ENCODE measurements around the gene SYT17.

SYT17 gene

DNA sequence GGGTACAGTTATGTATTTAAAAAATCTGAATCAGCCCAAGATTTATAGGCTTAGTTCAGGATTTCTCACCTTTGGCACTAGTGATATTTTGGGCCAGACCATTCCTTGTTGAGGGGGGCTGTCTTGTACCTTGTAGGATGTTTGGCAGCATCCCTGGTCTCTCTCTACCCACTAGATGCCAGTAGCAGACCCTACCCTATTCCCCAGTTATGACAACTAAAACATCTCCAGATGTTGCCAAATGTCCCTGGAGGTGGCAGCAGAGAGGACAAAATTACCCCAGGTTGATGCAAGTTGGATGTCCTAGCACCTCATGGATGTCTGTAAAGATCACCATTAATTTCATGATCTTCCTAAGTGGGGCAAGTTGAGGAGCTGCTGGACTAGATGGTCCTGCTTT, 45.8 kb downstream of the SYT17 start:
- no peak for DNase-seq

DNA sequence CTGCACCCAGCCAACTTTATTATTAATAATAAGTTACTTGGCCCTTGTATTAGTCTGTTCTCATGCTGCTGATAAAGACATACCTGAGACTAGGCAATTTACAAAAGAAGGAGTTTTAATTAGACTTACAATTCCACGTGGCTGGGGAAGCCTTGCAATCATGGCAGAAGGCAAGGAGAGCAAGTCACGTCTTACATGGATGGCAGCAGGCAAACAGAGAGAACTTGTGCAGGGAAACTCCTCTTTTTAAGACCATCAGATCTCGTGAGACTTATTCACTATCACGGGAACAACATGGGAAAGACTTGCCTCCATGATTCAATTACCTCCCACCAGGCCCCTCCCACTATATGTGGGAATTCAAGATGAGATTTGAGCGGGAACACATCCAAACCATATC, 47.7 kb downstream of the SYT17 start:
- DNase-seq: no peak

DNA sequence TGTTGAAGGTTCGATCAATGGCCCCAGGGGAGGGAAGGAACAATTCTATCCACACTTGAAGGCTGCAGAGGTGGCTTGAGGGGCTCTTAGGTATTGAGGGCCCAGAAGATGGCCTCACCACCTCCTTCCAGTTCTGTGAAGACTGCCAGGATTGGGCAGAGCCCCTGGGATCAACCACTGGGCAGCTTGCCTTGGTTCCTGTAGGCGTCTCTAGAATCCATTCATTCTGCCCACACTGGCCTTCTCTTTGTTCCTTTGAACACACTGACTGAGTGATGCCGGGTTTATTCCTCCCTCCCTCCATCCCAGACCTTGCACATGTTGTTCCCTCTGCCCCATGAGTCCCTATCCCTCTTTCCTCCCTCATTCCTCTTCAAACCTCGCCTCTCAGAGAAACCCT, 50.5 kb downstream of the SYT17 start:
- peak in 2 of 56 donors; percentile 10 to 16 for DNase-seq

DNA sequence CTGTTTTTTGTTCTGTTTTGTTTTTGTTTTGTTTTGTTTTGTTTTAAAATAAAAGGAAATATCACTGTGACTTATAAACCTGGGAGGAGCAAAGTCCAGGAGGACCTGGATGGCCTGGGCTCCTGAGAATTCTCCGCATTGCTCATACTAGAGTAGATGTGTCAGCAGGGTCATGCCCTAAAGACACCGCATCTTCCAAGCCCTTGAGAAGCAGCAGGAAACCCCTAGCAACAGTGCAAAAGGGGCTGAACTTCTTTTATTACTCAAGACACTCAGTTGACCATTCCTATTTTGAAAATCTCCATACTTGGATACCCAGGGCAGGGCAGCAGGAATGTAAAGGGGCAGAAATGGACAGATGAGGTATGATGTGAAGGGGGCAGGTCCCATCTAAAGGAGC, 51.8 kb downstream of the SYT17 start:
- DNase-seq: no peak

DNA sequence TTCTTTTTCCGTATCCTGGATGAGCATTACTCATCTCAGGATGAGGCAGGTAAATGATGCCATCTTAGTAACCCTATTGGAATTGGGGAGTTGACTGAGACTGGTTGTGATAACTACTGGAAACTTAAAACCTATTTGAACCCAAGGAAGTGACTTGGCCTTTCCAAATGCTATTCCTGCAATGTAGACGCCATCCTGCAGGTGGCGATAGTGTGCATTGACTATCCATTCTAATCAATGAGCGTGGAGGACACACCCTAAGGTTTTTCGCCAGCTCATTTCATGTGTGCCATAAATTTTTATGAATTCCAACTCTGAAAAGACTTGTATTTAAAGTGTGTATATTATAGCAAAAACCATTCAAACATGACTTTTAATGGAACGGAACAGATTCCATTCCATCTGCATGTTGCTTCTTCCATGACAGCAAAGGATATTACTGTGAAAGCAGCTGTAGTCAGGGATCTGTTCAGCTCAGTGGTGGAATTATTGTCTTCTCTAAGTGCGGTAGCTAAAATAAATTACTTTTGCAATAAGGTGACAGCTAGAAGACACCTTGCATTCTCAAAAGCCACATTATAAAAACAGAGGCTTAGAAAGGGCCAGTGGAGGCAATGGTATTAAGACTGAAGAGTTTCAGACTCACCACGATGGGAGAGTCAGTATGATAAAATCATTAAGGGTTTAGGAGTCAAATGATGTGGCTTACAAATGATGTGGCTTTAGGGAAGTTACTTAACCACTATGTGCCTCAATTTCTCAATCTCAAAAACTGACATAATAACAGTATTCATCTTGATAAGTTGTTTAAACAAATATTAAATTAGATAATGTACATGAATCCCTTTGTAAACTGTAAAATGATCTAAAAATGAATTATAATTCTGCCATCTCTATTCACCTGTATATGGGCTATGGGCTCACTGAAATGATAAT, 55.5 kb downstream of the SYT17 start:
- DNase-seq: no peak

DNA sequence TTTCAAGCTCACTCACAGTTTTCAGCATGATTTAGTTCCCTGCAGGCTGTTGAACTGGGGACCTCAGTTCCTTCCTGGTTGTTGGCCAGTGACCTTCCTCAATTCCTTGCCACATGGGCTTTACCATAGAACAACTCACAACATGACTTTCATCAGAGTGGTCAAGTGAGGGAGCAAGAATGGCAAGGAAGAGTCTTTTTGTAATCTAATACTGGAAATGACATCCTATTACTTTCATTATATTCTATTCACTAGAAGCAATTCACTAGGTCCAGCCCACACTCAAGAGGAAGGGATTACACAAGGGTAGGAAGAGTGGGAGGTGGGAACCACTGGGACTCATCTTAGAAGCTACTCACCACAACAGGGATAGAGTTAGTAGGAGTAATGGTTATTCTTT, 57.6 kb downstream of the SYT17 start:
- no peak for DNase-seq

DNA sequence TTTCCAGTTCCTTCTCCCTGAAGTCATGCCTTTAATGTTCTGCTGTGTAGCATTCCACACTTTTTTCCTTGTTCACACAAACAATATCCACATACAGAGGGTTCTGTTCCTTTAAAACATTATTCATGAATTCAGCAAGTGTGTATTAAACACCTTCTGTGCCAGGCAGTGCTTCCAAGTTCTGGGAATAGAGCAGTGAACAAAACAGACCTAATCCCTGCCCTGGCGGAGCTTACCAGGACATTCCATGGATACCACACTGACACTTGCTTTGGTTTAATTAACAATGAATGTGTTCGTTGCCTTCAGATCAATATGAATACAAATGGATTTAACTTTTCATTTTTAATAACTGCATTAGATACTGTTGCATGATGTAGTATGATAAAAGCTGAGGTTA, 59.6 kb downstream of the SYT17 start:
- peak in 4 of 56 donors; percentile 4 to 15 (median 12) for DNase-seq

DNA sequence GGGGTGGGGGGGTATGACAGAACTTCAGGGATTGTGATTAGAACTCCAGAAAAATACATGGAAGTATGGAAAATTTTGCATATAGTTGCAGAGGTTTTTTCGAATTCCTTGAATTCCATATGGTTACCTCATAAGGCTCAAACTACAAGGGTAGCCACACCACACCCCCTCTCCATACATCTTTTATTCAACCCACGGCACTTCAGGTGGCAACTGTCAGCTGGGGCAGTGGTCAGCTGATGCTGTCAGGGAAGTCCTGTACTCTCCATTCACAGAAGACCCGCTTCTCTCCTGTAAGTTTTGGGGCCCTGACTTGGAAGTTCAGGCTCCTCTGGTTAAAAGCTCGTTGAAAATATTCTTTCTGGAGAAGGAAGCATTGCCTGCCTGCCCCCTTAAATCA, 60.0 kb downstream of the SYT17 start:
- no peak for DNase-seq

DNA sequence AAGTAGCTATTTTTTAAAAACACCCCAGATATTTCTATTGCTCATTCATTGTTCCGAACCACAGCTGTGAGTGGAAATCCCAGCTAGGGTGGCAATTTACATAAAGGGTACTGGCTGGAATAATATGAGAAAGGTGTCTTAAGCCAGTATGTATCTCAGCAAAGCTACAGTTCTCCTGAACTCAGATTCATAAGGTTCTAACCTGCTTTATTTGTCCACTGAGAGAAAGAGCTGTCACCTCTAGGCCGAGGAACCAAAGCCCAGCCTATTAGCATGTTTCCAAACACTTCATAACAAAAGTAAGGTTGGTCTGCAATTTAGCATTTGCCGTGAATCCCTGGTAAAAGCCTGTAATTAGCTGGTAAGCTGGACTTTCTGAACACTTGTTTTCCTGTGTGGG, 60.5 kb downstream of the SYT17 start:
- DNase-seq: no peak

DNA sequence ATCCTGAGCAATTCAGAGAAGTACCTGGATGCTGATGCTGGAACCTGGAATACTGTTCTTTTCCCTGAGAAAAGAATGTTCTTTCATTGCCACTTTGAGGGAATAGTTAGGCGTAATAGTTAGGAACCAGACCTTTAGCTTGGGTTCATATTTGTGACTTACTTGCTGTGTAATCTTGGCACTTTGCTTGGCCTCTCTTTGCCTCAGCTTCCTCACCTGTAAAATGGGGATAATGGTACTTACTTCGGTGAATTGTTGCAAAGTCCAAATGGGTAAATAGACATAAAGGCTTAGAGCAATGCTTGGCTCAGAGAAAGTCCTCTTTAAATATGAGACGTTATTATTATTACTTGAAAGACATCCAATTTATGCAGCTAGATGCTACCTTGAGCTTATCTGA, 62.5 kb downstream of the SYT17 start:
- DNase-seq: no peak

DNA sequence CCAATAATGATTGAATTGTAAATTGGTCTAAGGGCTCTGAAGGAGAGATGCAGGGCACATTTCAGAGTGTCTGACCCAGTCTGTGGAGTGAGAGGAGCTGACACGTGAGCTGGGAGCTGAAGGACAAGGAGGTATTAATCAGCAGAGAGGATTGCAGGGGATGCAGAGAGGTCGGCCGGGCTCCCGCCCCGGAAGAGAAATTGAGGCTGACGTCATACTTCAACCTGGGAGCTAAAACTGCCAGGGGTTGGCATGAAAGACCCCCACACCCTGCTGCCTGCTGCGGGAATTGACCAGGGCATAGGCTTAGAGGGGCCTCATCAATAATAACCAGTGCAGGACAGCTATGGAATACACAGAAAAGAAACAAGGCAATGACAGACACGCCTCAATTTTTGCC, 63.8 kb downstream of the SYT17 start:
- DNase-seq: no peak

DNA sequence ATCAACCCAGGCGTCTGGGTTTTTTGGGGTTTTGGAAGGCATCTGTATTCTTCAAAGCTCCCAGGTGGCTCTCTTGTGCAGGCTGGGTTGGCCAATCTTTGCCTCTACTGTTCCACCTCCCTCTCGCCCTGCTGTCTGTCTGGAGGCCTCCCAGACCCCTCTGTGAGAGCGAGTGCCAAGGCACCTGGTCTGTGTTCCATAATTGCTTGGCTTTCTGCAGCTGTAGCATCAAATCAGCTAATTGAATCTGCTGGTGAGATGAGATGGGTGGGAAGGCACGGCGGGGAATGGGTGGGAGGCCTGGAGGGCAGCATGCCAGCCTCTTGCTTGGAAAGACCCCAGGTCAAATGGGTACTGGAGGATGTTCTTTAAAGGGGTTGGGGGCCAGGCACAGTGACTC, 64.9 kb downstream of the SYT17 start:
- DNase-seq: peak in 1 of 56 donors; percentile 9

DNA sequence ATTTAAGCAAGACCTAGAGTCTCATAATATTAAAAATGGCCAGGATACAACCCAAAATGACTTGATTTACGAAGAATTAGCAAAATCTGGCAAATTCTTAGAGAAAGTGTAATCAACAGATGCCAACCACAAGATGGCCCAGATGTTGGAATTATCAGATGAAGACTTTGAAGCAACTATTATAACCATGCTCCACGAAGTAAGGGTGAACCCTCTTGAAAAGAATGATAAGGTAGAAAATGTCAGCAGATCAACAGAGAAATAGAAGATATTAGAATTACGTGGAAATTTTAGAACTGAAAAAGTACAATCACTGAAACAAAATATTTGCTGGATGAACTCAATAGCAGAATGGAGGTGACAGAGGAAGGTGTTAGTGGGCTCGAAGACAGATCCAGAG, 67.4 kb downstream of the SYT17 start:
- no peak for DNase-seq

DNA sequence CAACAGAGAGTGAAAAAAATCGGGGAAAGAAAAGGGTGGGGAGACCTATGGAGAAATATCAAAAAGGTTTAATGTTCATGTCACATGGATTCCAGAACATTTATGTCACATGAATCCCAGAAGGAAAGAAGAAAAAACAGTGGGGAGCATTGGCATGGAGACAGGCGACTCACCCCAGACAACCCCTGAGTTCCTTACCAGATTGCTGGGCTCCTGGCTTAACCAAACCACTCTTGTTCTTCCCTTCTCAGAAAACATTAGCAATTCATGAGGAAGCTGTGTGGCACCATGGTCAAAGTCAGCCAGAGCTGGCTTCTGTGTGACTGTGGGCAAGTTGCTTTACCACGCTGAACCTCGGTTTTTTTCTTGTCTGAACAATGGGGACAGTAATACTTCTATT, 67.8 kb downstream of the SYT17 start:
- no peak for DNase-seq

DNA sequence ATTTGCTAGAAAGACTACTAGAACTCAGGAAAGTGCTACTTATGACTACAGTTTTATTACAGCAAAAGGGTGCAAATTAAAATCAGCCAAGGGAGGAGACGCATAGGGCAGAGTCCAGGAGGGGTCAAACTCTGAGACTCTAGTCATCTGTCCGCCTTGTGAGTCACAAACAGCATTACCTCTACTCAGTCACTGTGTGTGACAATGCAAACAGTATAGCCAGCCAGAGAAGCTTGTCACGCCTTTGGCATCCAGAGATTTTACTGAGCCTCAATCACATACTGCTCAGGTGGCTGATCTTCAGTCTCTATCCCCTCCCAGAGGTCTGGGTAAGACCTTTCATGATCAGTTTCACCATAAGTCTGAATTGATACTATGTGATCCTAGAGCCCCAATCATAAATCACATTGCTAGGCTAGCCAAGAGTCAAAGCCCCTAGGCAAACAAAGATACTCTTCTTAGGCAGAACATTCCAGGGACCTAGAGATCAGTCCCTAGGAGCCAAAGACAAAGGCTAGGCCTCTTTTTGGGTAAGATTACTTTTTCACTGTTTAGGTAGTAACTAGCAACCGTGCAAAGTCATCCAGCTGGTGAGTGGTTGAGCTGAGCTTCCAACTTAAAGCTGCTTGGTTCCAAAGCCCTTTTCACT, 68.6 kb downstream of the SYT17 start:
- no peak for DNase-seq

DNA sequence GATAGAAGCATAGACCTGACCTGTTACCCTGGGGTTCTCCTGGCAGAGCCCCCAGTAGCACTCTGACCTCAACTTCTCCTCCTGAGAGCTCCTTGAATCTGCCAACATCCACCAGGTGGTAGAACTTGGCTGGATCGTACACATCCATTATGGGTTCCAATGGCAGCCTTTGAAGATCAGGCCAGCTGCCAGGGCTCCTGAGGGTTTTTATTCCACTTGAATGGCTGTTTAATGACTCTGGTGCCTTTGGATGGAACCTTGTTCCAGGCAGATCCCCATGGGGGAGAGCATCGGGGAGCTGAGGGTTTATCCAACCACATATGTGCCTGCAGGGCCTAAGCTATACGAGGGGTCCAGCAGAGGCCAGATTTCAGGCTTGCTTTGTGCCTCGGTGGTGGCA, 70.4 kb downstream of the SYT17 start:
- peak in 2 of 56 donors; percentile 12 to 14 for DNase-seq

DNA sequence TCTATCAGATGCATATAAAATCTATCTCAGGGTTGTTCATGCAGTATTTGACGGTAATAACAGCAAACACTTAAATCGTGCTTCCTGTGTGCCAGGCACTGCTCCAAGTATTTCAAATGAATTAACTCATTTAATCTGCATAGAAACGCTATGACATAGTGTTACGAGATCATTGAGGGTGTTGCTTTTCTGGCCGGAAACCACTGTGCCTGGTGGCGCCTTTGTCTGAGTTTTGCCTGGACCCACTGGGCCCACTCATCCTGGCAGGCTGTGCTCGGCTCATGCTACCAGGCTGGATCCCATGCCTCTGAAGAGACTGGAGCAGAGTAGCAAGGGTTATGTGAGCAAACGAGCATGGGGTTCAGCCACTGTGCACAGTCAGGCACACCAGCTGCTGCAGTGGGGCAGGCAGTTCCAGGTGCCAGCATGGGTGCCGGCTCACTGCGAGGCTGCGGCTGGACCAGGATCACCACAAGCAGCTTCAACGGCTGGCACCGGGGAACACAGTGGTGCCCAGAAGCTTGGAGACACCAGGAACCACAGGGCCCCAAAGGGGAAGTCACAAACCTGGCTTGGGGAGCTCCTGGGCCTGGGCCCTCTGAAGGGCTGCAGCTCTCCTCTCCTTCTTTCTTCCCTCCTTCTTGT, 71.6 kb downstream of the SYT17 start:
- DNase-seq: no peak

DNA sequence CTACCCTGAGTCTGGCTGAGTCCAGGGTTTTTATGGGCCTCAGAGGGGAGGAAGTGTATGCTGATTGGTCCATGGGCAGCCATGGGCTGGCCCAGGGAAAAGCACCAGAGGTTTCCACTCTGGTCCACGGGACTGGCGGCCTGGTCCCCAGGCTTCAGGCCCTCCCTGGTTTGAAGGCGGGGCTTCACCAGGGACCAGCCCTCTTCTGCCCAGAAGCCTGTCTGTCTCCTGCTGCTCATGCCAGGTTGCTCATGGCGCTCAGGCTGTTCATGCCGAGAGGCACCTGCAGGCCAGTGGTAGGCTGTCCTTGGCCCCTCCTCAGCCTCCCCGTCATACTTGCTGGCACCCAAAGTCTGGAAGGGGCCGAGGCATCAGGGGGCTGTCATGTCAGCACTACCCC, 72.5 kb downstream of the SYT17 start:
- DNase-seq: no peak

DNA sequence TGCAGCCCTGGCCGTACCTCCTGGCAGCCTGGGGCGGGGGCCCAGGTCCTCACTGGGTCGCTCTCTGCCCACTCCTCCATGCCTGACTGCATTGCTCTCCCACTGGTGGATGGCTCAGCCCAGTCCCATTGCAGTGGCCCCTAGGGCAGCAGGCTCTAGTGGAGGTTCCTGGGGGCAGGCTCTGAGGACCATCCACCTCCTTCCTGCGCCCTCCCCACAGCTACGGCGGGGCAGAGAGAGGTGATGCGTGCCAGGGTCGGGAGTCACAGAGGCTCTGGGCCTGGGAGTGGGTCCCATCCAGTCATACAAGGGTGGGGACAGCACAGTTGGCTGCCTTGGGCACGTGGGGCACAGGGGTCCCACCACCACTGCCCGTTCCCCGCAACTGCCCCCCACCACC, 73.5 kb downstream of the SYT17 start:
- no peak for DNase-seq

DNA sequence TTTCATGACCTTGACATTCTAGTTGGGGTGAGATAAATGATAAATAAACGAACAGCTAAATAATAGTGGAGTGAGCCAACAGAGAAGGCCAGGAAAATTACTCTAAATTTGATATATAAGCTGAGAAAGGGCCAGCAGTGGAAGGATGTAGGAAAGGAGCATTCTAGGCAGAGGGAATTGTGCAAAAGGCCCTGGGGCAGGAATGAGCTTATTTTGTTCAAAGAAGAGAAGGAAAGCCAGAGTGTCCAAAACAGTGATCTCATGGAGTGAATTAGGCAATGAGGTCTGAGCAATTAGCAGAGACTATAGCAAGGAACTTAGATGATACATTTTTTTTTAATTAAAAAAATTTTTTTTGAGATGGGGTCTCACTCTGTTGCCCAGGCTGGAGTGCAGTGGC, 74.1 kb downstream of the SYT17 start:
- DNase-seq: no peak

DNA sequence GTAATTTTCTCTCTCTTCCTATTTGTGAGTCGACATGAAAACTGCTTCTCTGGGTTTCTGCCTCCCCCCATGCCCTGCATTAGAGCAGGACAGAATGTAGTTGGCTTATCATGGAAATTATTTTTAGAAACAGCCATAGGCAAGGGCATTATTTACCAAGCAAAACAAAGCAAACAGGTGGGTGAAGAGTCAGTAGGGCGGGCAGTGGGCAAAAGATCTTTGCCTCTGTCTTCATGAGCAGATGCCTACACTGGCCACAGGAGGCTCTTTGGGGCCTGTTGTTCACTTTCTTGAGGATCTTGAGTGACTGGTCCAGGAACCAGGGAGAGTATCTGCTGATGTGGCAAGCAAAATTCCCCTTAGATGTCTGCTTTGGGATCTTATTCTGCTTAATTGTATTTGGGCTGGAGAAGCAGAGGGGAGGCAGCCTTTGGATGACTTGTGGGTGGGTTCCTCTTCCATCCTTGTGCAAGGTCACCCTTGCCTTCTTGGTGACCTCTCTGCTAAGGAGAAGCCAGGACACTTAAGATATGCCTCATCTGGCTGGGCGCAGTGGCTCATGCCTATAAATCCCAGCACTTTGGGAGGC, 75.0 kb downstream of the SYT17 start:
- peak in 2 of 56 donors; percentile 2 to 9 for DNase-seq

DNA sequence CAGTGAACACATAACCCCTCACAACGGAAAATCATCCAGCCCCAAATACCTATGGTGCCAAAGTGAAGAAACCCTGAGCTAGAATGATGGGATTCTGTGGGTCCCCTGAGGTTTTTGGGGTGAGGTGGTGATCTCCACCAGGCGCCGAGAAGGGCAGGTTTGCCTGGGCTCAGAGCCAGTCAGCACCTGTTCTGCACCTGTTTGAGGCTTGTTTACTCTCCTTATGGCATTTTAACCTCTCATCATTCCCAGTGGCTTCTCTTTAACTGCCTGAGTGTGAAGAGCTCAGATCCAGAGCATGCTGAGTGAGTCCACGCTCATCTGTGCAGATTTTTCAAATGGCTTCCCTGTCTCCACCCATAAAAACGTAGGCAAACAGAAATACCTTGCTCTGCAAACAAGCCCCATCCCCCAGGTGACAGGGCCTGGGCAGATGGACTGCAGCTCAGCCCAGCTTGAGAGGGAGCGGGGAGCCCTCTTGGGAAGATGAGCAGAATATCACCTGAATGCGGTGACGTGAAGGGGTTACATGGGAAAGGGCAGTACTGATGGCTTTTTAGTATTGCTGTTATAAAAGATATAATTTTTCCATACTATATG, 77.4 kb downstream of the SYT17 start:
- no peak for DNase-seq
